ENCODE results near the gene ABCC2. TPM values are rescaled to one million over a fixed set of nuclear protein-coding genes. Genes with fewer than 3 reads are reported as not detected.

ABCC2 gene
- total and polyA plus RNA-seq, 12 donors = 0.05 to 1.0 (median 0.30) TPM

DNA sequence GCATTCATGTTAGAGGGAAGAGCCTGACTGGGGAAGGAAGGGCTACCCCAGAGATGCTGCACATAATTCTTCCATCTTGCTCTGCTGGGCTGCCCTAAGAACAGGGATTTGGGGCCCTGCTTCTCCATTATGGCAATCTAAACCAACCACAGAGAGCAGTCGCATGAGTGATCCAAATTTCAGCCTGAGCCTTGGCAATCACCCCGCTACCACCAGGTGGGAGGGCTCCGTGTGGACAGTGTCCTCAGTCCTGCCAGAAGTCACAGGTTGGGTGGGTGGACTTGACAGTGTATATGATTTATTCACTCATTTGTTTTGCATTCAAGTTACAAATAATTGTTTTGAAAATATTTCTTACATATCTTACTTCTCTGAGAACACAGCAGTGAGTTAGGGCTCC is 22.0 kb downstream of the ABCC2 start:
- Histone ChIP-seq H3K4me3 (no peak overlapping the region), H3K27ac (no peak overlapping the region), H3K27me3 (no peaks in the 10 kb centered on the region), H3K36me3 (no peaks in the 10 kb centered on the region), H3K9me3 (no peaks in the 10 kb centered on the region), H3K4me1 (no peaks in the 10 kb centered on the region)
- intact Hi-C loops (cut with DNase I) = no loop called here
- 90% methylated on average over 3 of the region's 3 CpGs for WGBS, 2 donors
- TF ChIP-seq CTCF (IDR thresholded peaks at IDR 0.05) = no peak
- ATAC-seq (no peak), DNase-seq (no peak)

DNA sequence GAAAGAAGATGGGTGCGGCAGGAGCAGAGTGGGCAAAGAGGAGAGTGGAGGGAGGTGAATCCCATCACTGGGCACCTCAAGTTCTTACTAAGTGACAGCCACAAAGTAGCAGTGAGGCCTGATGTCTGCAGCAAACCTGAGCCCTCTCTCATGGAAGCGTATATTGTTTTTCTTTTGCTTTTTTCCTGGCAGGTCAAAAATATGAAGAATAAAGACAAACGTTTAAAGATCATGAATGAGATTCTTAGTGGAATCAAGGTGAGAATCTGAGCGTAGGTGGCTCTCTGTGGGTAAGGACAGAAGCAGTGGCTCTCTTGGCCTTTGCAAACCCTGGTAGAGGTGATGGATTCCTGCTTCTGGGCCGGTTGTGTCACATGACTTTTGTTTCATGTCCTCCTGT is 22.8 kb downstream of the ABCC2 start:
- Histone ChIP-seq H3K4me3 (no peak overlapping the region), H3K27ac (no peak overlapping the region), H3K36me3 (no peaks in the 10 kb centered on the region), H3K4me1 (no peaks in the 10 kb centered on the region), H3K9me3 (no peaks in the 10 kb centered on the region), H3K27me3 (no peaks in the 10 kb centered on the region)
- TF ChIP-seq CTCF (IDR thresholded peaks at IDR 0.05) = no peak
- DNase-seq (no peak), ATAC-seq (no peak)
- whole genome bisulfite sequencing, 2 donors = 92 to 94% methylated on average over 5 of the region's 5 CpGs
- intact Hi-C loops (cut with DNase I) = no loop called here

DNA sequence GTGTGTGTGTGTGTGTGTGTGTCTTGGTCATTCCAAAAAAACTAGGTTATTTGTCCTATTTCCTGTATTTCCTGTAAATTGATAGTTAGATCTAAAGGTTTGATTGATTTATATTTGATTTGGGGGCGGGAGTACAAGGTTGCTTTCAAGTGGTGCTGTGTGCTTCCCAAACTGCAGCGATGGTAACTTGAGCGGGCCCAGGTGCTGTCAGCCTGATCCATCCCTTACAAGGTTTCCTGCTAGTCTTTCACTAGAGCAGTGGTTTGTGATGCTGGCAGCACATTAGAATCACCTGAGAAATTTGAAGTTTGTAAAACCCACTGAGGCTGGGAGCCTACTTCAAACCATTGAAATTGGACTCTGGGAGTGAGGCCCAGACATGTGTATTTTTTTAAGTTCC is 23.7 kb downstream of the ABCC2 start:
- Histone ChIP-seq H3K27me3 (no peaks in the 10 kb centered on the region), H3K27ac (no peak overlapping the region), H3K9me3 (no peaks in the 10 kb centered on the region), H3K36me3 (no peaks in the 10 kb centered on the region), H3K4me1 (no peaks in the 10 kb centered on the region), H3K4me3 (no peak overlapping the region)
- intact Hi-C loops (cut with DNase I) = no loop called here
- no peak for TF ChIP-seq CTCF (IDR thresholded peaks at IDR 0.05)
- no peak for ATAC-seq
- WGBS, 2 donors = 65 to 95% methylated on average over 3 of the region's 3 CpGs
- DNase-seq = no peak

GRCh38 chr10:99807786-99808185 is 25.3 kb downstream of the ABCC2 start:
- Histone ChIP-seq H3K36me3 (no peaks in the 10 kb centered on the region), H3K27me3 (no peaks in the 10 kb centered on the region), H3K4me1 (no peaks in the 10 kb centered on the region), H3K4me3 (no peak overlapping the region), H3K27ac (no peak overlapping the region), H3K9me3 (no peaks in the 10 kb centered on the region)
- intact Hi-C loops (cut with DNase I) = no loop called here
- DNase-seq (no peak), ATAC-seq (no peak)
- 98 to 99% methylated on average over 2 of the region's 2 CpGs for WGBS, 2 donors
- no peak for TF ChIP-seq CTCF (IDR thresholded peaks at IDR 0.05)

- Histone ChIP-seq H3K9me3 (no peaks in the 10 kb centered on the region), H3K36me3 (no peaks in the 10 kb centered on the region), H3K27ac (no peak overlapping the region), H3K4me3 (no peak overlapping the region), H3K4me1 (no peaks in the 10 kb centered on the region), H3K27me3 (no peaks in the 10 kb centered on the region)
- TF ChIP-seq CTCF (IDR thresholded peaks at IDR 0.05) = no peak
- DNase-seq (no peak), ATAC-seq (no peak)
- intact Hi-C loops (cut with DNase I) = no loop called here
Measured at GRCh38 chr10:99808270-99808669, 25.8 kb downstream of the ABCC2 start.
